RPMI8226 (cell line): ENCODE measurements around the gene VPS18.

Source experiments
- DNase-seq: peaks from one replicate; pipeline ENCODE4 v3.0.0-alpha.2; 2015

The VPS18 gene

GRCh38 chr15:40921949-40922607 is 27.8 kb downstream of the VPS18 start:
- no peak for DNase-seq

DNA sequence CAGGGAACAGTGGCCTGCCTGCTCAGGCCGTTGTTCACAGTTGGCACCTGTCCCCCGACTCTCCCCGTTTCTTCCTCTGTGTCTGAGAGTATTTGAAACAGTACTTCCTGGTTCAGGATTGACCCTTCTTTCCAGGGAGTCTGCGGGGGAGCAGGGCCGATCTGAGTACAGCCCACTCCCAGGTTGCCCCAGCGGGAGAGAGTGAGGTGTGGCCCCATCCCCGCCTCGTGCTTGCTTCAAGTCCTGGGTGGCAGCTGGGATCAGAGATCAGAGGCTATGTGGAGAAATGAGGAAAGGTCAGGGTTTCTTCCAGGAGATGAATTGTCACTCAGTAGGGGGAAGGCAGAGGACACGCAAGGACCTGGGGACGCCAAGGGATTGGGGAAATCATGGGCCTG is 28.4 kb downstream of the VPS18 start:
- DNase-seq, result no peak

GRCh38 chr15:40923551-40923950 is 29.3 kb downstream of the VPS18 start:
- DNase-seq, result no peak

DNA sequence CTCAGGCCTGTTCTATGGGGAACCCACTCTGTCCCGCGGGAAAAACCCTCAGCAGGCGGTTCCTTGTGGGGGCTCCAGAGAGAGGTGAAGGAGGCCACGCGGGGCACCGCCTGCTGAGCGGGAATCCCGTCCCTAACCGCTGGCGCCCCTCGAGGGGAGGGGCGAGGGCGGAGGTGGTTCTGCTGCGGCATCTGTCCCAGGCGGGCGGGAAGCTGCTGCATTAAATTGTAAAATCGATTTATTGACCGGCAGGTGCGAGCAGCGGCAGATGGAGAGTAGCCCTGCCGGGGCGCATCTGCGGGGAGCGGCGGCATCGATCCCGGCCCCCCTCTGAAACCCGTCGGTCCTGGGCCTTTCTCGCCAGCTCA is 31.2 kb downstream of the VPS18 start:
- DNase-seq, result no peak

DNA sequence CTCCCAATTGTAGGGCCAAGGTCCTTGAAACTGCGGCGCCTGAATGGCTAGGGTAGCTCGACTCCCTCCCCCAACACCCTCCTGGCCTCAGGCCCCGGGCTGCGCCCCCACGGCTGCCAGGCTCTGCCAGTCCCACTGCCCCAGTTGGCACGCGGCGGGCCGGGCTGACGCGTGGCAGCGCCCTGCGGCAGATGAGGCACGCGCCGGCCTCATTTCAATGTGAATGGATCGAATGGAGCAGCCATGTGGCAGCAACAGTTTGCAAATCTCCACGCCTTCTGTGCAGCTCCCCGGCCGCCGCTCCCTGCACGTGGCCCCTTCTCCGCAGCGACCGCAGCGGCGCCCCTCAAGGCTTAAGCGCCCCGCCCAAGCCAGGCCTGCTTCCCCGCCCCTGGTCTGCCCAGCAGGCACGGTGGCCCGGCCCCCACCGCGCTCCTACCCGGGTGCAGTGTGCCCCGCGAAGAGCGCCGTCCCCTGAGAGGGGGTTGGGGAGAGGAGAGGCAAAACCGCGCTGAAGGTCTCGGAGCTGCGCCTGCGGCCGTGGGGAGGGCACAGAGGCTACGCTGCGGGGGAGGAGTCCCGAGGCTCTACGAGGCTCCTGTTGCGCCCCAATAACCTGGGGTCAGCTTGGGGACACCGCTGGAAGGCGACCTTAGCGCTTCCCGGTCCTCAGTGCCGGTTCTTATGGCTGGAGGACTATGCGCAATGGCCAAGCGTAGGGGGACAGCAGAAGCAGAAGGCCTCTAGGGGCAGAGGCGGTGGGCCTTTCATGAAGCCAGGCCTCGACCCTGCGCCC is 31.8 kb downstream of the VPS18 start:
- DNase-seq, result no peak

DNA sequence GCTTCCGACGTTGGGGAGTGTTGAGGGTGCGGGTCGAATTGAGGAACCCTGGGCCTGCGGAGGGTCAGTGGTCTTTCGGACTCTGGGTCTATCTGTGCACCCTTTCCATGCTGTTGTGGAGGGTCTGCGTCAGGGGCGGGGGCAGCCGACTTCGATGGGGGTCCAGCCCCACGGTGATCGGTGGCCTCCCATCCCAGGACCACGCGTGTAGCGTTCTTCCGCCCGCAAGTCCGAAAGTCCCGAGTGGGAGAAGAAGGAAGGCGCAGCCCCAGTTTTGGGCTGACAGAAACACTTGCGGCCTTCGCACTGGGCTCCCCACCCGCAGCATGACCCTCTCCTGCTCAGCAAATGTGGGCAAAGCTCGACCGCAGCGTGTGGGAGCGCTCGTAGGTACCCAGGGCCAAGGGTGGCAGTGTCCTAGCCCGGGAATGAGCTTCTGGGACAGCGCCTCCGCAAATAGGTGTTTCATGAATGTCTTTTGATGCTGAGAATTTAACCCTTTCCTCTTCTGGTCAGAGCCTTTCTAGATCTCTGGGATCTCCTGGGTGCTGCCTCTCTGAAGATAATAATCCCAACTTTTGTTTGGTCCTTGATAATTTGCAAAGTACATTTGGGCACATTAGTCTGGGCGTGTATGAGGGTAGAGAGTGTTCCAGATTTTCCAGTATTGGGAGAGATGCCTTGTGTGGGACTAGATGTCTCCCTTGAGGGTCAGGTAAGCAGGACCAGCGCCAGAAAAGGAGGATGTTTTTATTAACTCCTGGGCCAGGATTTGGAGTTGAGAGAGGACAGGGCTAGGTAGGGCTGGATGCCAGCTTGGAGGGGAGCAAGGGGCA is 32.6 kb downstream of the VPS18 start:
- no peak for DNase-seq

DNA sequence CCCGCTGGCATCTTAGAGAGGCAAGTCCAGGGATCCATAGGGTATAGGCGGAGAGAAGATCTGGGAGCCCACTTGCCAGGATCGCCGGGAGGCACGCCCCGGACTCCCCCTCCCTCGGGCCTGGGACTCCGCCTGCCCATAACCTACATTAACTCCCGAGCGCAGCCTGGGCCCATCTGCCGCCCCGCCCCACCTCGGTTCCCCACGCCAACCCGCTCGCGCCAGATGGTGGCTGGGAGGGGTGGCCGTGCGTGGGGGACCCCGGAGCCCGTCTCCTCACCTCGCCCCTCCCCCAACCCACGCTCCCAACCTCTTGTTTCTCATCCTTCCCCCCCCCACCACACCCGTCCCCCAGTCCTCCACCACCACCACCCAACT is 33.2 kb downstream of the VPS18 start:
- DNase-seq, result no peak

- peak; percentile 29 for DNase-seq
Measured at GRCh38 chr15:40927873-40928806, 33.9 kb downstream of the VPS18 start.

DNA sequence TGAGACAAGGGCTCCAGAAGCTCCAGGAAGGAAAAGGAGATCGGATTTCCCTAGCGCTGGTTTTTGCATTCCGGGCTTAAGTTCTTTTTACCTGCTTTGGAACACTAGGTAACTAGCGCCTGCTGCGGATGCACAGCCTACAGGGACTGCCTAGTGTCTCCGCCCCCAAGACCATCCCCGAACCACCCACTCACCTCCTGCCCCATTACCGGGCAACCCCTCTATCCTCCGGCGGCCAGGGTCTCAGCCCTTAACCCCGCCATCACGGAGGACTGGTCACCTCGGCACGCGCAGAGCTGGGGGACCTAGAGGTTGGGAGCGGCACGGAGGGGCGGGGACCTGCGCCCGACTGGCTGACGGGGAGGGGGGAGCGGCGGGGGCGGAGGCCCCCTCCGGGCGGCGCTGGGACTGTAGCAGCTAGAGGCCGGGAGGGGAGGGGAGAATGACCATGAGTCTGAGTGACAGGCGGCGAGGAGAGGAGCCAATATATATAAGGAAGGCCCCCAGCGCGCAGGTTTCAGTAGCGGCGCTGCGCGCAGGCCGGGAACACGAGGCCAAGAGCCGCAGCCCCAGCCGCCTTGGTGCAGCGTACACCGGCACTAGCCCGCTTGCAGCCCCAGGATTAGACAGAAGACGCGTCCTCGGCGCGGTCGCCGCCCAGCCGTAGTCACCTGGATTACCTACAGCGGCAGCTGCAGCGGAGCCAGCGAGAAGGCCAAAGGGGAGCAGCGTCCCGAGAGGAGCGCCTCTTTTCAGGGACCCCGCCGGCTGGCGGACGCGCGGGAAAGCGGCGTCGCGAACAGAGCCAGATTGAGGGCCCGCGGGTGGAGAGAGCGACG is 34.8 kb downstream of the VPS18 start, which contains the start of gene DLL4:
Gene DLL4, plus strand, starts transcription at position 520 of the 839 bp plus-strand sequence. CDS start 329 bp downstream, outside the sequence.
- DNase-seq, result peak; percentile 87

DNA sequence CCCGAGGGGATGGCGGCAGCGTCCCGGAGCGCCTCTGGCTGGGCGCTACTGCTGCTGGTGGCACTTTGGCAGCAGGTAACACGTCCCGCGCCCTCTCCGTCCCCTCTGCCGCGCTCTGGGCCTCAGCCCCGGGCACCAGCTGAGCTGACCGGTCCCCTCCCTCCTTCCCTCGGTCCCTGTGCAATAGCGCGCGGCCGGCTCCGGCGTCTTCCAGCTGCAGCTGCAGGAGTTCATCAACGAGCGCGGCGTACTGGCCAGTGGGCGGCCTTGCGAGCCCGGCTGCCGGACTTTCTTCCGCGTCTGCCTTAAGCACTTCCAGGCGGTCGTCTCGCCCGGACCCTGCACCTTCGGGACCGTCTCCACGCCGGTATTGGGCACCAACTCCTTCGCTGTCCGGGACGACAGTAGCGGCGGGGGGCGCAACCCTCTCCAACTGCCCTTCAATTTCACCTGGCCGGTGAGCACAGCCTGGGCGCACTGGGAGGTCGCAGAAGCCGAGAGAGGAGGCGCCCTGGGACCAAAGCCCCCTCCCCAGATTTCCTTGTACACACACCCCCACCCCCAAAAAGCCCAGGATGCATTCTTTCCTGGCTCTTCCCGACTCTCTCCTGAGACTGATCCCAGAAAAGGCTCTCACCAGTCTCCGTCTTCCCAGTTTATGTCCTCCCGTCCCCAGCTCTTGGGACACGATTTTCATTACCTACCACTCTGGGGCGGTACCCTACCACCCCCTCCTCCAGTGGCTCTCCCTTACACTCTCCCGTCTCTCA is 35.6 kb downstream of the VPS18 start:
- DNase-seq, result peak; percentile 35

DNA sequence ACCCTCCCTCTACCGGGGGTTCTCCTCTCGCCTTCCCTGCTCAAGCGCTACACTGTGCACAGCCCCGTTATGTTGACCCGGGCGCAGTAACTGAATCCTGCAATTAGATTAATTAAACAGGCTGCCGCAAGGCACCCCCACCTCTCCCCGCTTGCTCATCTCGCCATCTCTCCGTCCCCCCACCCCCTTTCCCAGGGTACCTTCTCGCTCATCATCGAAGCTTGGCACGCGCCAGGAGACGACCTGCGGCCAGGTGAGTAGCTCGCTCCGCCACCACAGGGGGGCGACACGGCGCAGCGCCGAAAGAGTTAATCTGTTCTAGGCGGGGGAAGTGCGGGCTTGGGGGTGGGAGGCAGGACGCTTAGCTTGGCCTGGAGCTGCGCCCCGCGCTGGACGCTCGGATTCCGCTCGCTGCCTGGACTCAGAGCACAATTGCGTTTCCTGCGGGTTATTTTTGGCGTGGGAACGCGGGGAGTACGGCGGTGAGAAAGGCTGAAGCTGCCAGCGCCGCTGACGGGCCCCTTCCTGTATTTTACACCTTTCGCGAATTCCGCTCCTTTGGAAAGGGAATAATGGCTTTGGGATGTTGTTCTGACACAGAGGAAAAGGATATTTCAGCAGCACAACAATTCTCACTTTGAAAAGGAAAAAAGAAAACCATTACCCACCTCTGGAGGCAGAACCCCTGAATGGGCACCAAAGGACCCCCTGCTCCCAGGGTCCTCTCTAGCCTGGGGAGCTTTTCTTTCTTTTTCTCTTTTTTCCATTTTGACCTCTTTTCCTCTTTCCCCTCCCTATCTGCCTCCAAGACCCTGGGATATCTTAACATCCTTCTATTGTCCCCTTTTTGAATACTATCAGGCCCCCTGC is 36.4 kb downstream of the VPS18 start:
- DNase-seq, result peak; percentile 66

DNA sequence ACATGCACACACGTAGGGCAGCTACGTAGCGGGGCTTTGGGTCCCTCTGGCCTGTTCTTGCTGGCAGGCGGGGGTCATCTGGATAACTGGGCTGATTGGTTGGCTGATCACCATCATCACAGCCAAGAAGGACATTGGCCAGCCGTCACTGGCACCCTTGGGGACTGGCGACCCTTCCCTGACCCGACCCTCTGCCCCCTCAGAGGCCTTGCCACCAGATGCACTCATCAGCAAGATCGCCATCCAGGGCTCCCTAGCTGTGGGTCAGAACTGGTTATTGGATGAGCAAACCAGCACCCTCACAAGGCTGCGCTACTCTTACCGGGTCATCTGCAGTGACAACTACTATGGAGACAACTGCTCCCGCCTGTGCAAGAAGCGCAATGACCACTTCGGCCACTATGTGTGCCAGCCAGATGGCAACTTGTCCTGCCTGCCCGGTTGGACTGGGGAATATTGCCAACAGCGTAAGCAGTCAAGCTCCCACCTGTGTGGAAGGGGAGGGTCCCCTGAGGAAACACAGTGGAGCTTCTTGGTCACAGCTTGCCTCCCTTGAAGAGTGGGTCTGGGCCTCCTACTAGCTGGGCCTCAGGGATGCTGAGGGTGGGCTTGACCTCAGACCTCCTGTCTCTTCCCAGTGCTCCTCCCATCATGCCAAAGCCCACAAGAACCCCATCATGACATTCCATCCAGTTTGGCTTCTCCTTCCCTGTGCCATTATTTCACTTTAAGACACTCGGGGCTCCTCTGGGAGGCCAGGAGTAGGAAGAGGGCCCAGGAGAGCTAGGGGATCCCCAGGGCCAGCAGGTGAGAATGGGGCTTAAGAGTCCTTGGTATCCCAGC is 37.3 kb downstream of the VPS18 start:
- DNase-seq, result no peak

GRCh38 chr15:40932156-40932555 is 37.9 kb downstream of the VPS18 start:
- no peak for DNase-seq

DNA sequence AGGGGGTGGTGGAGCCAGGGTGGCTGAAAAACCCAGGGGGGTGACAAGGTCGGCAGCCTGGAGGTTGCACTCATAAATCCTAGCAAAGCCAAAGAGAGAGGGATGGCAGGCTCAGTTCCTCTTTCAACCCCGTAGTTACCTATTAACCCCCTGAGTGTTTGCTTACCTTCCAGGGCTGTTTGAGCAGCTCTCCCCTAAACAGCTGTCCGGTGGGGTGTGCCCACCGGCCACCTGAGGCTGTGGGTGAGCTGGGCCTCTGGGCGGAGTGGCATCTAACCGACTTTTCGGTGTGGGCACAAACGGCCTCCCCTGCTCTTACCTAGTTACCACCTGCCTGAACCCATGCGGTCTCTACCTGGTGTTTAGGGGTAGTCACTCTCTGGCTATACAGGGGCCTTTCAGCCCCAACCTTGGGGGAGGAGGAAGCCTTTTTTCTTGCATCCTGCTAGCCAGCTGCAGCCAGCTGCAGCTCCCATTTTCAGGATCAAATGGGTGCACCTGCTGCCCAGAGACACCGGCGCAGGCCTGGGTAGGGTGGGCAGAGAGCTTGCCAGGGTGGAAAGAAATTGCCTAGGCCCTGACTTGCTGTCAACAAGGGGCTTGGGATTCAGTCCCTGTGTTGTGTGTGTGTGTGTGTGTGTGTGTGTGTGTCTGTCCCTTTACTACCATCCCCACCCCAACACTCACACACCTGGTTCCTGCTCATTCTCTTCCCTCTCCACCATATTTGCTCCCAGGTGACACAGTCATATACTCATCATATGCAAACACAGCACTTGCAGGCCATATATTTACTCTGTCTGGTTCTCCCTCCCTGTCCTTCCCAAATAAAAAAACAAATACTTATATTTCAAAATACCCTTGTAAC is 38.6 kb downstream of the VPS18 start:
- no peak for DNase-seq

- no peak for DNase-seq
Measured at GRCh38 chr15:40933517-40933902, 39.3 kb downstream of the VPS18 start.

- no peak for DNase-seq
Measured at GRCh38 chr15:40934457-40934856, 40.2 kb downstream of the VPS18 start.

DNA sequence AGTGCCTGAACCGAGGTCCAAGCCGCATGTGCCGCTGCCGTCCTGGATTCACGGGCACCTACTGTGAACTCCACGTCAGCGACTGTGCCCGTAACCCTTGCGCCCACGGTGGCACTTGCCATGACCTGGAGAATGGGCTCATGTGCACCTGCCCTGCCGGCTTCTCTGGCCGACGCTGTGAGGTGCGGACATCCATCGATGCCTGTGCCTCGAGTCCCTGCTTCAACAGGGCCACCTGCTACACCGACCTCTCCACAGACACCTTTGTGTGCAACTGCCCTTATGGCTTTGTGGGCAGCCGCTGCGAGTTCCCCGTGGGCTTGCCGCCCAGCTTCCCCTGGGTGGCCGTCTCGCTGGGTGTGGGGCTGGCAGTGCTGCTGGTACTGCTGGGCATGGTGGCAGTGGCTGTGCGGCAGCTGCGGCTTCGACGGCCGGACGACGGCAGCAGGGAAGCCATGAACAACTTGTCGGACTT is 42.0 kb downstream of the VPS18 start:
- DNase-seq, result no peak
